Esophagus muscularis mucosa (tissue), 4 donors: ENCODE measurements around the gene SERINC4. TPM values are rescaled to one million over a fixed set of nuclear protein-coding genes. Genes with fewer than 3 reads are reported as not detected.
"Not testable (repeated sequence)": the region's sequence is repeated elsewhere in the genome, so short reads cannot be mapped to it uniquely, and the experiment has no call there.

Experiments
- DNase-seq: peaks from one replicate; pipeline ENCODE4 v3.0.0-alpha.2; 2017; ENCODE audit errors: extremely low spot score
- H3K27ac ChIP-seq, 4 donors: fragments of 200-600 bp; sonication (generic); replicated peaks in 1 of 4; 1 replicate in 3 of 4; 2 replicates in 1 of 4; pipeline ENCODE4 v1.5.1; 2016 to 2019; ENCODE audit warnings: mild to moderate bottlenecking in 1 of 4
- H3K27me3 ChIP-seq, 4 donors: fragments of 200-600 bp; sonication (generic); one replicate each; pipeline versions ENCODE4 v1.5.1 to v1.6.0; 2016 to 2019
- H3K36me3 ChIP-seq, 4 donors: fragments of 200-600 bp; sonication (generic); one replicate each; pipeline ENCODE4 v1.5.1; 2016 to 2019
- H3K4me1 ChIP-seq, 4 donors: fragments of 200-600 bp; sonication (generic); one replicate each; pipeline ENCODE4 v1.5.1; 2016 to 2019
- H3K4me3 ChIP-seq, 4 donors: fragments of 200-600 bp; sonication (generic); 1 replicate in 2 of 4; 2 replicates in 2 of 4; pipeline ENCODE4 v1.5.1; 2016 to 2019; ENCODE audit warnings: mild to moderate bottlenecking in 4 of 4, moderate library complexity in 1 of 4
- H3K9me3 ChIP-seq, 4 donors: fragments of 200-600 bp; sonication (generic); 1 replicate in 3 of 4; 2 replicates in 1 of 4; pipeline ENCODE4 v1.5.1; 2016 to 2019
- CTCF ChIP-seq, 3 experiments: fragments of 200-600 bp in 2 of 3; fragments of 450-650 bp in 1 of 3; sonication (generic) in 2 of 3; IDR thresholded peaks; one replicate each; pipeline ENCODE4 v1.5.1; 2017 to 2019; ENCODE audit warnings: antibody characterized with exemption in 3 of 3, mild to moderate bottlenecking in 2 of 3, moderate library complexity in 1 of 3
- EP300 ChIP-seq: sonication (generic); formaldehyde crosslinking; IDR thresholded peaks from one replicate; pipeline ENCODE4 v1.6.1; 2017; ENCODE audit warnings: antibody characterized with exemption
- POLR2A ChIP-seq: fragments of 450-650 bp; IDR thresholded peaks from one replicate; pipeline ENCODE4 v1.6.1; 2017; ENCODE audit warnings: antibody characterized with exemption, moderate library complexity, mild to moderate bottlenecking, low read depth
- POLR2AphosphoS5 ChIP-seq, 2 donors: sonication (generic); formaldehyde crosslinking; IDR thresholded peaks; one replicate each; pipeline ENCODE4 v1.6.1; 2017; ENCODE audit warnings: antibody characterized with exemption in 2 of 2
- WGBS: methylation state at CpG from one replicate; pipeline ENCODE4 v1.1.5; 2018; 5-methylcytosine and 5-hydroxymethylcytosine counted together
- intact Hi-C: fragments of 100-400 bp; cut with DNase I; formaldehyde crosslinking; loops from one replicate; pipeline ENCODE4 v1.15.1; 2023
- total RNA-seq, 4 donors: library from RNA; depleted of rRNA; stranded (reverse); fragments of >200 nt; gene quantifications; one replicate each; pipeline versions ENCODE4 v1.1.0 to v1.2.1, GENCODE V29; 2016

Gene SERINC4
- total RNA-seq, 4 donors from 2014 or later: not detected

- peak overlapping the region; percentile 82 to 84 (median 83) for H3K27ac ChIP-seq
- no peaks in the 10 kb centered on the region for H3K27me3 ChIP-seq
- intact Hi-C loops: no loop called here
- H3K36me3 ChIP-seq: peaks cover 0 to 3% (median 0%) of the 10 kb centered on the region in 4 donors
- DNase-seq: no peak
- no peak overlapping the region for H3K4me3 ChIP-seq
- WGBS: 48% methylated on average over 6 of the region's 6 CpGs
- TF ChIP-seq EP300 (no peak), POLR2A (no peak), POLR2AphosphoS5 (IDR thresholded peaks at IDR 0.05) (no peak), CTCF (IDR thresholded peaks at IDR 0.05) (no peak)
- H3K9me3 ChIP-seq: no peaks in the 10 kb centered on the region
- H3K4me1 ChIP-seq: peaks cover 19 to 42% (median 36%) of the 10 kb centered on the region in 4 donors
Measured at GRCh38 chr15:43828061-43828657, 28.1 kb upstream of the SERINC4 start.

DNA sequence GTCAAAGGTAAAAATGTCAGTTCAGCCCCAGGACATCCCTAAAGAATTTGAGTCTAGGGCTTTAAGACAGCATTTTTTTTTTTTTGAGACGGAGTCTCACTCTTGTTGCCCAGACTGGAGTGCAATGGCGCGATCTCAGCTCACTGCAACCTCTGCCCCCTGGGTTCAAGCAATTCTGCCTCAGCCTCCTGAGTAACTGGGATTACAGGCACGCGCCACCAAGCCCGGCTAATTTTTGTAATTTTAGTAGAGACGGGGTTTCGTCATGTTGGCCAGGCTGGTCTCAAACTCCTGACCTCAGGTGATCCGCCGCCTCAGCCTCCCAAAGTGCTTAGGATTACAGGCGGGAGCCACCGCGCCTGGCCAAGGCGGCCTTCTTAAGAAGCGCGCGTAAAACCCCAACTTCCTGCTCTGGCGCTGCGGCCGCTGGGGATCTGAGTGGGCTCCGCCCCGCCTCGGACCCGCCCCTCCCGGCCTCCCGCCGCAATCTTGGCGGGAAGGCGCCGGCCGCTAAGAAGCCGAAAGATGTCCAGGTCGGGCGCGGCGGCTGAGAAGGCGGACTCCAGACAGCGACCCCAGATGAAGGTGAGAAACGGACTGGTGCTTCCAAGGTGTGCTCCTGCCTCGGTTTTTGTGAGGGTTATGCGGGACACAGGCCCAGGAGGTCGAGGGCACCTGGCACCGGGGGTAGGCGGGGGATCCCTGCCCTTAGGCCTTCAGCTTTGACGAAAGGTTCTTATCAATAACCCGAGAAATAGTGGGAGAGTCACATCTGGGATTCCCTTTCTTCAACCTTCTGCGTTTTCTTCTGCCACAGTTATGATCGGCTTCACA lies 26.7 kb upstream of the SERINC4 start, which contains the start of gene WDR76:
Gene WDR76, plus strand, starts transcription at position 495 of the 834 bp plus-strand sequence. Its CDS starts 31 bp downstream, at position 526.
- Histone ChIP-seq H3K27me3 (no peaks in the 10 kb centered on the region), H3K4me1 (peaks cover 27 to 57% (median 51%) of the 10 kb centered on the region in 4 donors), H3K9me3 (no peaks in the 10 kb centered on the region), H3K4me3 (peak within 1 kb of the TSS; percentile 51 to 66 (median 62)), H3K36me3 (no peaks in the 10 kb centered on the region), H3K27ac (peak within 1 kb of the TSS; percentile 82 to 84 (median 83))
- 18% methylated on average over 14 of the region's 48 CpGs for WGBS
- intact Hi-C loops: no loop called here
- DNase-seq: no peak
- TF ChIP-seq EP300 (no peak), POLR2AphosphoS5 (IDR thresholded peaks at IDR 0.05) (peak; percentile 54 to 74)

GRCh38 chr15:43826029-43826507 lies 26.0 kb upstream of the SERINC4 start:
- H3K27me3 ChIP-seq: no peaks in the 10 kb centered on the region
- no peaks in the 10 kb centered on the region for H3K9me3 ChIP-seq
- H3K4me1 ChIP-seq: peaks cover 28 to 63% (median 57%) of the 10 kb centered on the region in 4 donors
- intact Hi-C loops: no loop called here
- peak overlapping the region; percentile 82 to 84 (median 83) for H3K27ac ChIP-seq
- WGBS: 95% methylated on average over 11 of the region's 11 CpGs
- H3K4me3 ChIP-seq: peak overlapping the region; percentile 51 to 66 (median 62)
- no peaks in the 10 kb centered on the region for H3K36me3 ChIP-seq
- no peak for DNase-seq
- no peak for TF ChIP-seq POLR2A
- no peak for TF ChIP-seq CTCF (IDR thresholded peaks at IDR 0.05)
- no peak for TF ChIP-seq POLR2AphosphoS5 (IDR thresholded peaks at IDR 0.05)
- TF ChIP-seq EP300: no peak

DNA sequence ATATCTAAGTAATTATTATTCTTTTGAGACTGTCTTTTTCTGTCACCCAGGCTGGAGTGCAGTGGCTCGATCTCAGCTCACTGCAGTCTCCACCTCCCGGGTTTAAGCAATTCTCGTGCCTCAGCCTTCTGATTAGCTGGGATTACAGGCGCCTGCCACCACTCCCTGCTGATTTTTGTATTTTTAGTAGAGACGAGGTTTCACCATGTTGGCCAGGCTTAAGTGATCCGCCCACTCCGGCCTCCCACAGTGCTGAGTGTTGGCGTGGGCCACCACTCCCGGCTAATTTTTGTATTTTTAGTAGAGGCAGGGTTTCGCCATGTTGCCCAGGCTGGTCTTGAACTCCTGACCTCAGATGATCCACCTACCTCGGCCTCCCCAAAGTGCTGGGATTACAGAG lies 25.3 kb upstream of the SERINC4 start:
- intact Hi-C loops, H3K27me3 ChIP-seq, DNase-seq, H3K36me3 ChIP-seq, H3K4me3 ChIP-seq, H3K9me3 ChIP-seq, H3K27ac ChIP-seq: not testable (repeated sequence)
- 91% methylated on average over 11 of the region's 11 CpGs for WGBS
- peaks cover 28 to 71% (median 60%) of the 10 kb centered on the region in 4 donors for H3K4me1 ChIP-seq

DNA sequence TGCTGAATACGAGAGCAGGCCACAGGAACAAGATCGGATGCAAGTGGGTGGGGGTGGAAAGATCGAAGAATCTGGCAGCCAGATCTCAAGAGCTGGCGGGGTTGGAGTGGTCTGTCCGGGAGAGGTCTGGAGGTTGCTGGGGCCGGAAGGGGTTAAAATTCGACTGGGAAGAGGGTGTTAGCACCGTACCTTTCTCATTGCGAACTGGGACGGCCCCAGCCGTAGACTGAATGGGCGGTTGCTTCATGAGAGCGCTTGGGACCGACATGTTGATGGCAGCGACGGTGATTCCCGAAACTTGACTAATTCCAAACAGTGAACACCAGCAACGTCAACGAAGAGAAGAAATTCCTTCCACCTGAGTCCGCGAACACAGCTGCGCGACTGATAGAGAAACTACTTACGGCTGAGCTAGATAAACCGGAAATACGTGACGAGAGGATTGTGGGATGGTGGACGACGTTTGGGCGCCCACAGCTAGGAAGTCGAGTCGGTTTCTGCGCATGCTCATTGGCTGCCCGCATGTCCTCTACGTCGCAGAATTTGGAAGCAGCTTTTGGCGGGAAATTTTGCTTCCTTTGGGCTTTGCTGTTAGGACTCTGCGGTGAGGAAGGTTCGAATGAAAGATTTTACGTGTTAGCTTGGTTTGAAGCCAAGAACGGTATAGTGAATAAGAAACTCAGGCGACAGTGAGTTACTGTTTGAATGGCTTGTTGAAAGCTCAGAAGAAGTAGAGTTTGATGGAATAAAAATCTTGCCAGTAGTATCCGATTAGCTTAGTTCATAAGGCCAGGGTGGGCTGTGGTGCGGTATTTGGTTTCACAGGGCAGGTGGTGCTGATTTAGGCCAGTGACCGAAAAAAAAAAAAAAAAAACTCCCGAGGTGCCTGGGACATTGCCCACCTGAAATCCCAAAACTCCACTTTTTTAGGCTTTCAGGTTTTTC lies 24.6 kb upstream of the SERINC4 start, which contains the start of gene MFAP1:
Gene MFAP1, minus strand, starts transcription at position 389 of the 945 bp plus-strand sequence. Its CDS starts 121 bp downstream, at position 268.
- Histone ChIP-seq H3K27ac (peak within 1 kb of the TSS; percentile 87 to 92 (median 90)), H3K4me1 (peaks cover 28 to 71% (median 62%) of the 10 kb centered on the region in 4 donors), H3K9me3 (no peaks in the 10 kb centered on the region), H3K36me3 (no peaks in the 10 kb centered on the region), H3K4me3 (peak within 1 kb of the TSS; percentile 65 to 86 (median 77)), H3K27me3 (no peaks in the 10 kb centered on the region)
- peak; percentile 97 for DNase-seq
- intact Hi-C loops: no loop called here
- WGBS: 10% methylated on average over 44 of the region's 46 CpGs
- TF ChIP-seq EP300: no peak
- peak; percentile 99 for TF ChIP-seq POLR2AphosphoS5 (IDR thresholded peaks at IDR 0.05)
- peak in 1 of 3 experiments; percentile 19 for TF ChIP-seq CTCF (IDR thresholded peaks at IDR 0.05)
- TF ChIP-seq POLR2A: peak; percentile 53
